Panc1 (cell line): Measurements from ENCODE around the gene SYNGR2.

ENCODE experiments used
- CTCF ChIP-seq: fragments of 450-650 bp; IDR thresholded peaks from 2 replicates; pipeline ENCODE4 v1.5.1; 2017; ENCODE audit warnings: mild to moderate bottlenecking
- REST ChIP-seq, 2 experiments: IDR thresholded peaks; 2 replicates each; pipeline ENCODE4 v1.6.1; 2011 to 2012; ENCODE audit warnings: low read depth in 2 of 2, control low read depth in 1 of 2, low read length in 1 of 2, mild to moderate bottlenecking in 1 of 2, moderate library complexity in 1 of 2; ENCODE audit not compliant: insufficient read depth in 1 of 2

GRCh38 chr17:78174346-78174869 lies 6.0 kb downstream of the SYNGR2 start:
- TF ChIP-seq CTCF (no peak), REST (IDR thresholded peaks at IDR 0.05; ENCODE audit: insufficient read depth in 1 of 2, low read depth in 2 of 2, low read length in 1 of 2) (no peak)
